Breast epithelium (tissue), 3 donors: ENCODE results near the gene SAT2.

Source experiments
- CTCF ChIP-seq, 3 donors: fragments of 450-650 bp; IDR thresholded peaks; one replicate each; pipeline ENCODE4 v1.5.1; 2016 to 2017; ENCODE audit warnings: antibody characterized with exemption in 3 of 3, mild to moderate bottlenecking in 3 of 3, moderate library complexity in 3 of 3
- POLR2AphosphoS5 ChIP-seq, 3 donors: sonication (generic); formaldehyde crosslinking; IDR thresholded peaks; one replicate each; pipeline ENCODE4 v1.6.1; 2017; ENCODE audit warnings: antibody characterized with exemption in 3 of 3

- TF ChIP-seq CTCF (IDR thresholded peaks at IDR 0.05) (no peak), POLR2AphosphoS5 (IDR thresholded peaks at IDR 0.05) (no peak)
These were observed 9.0 kb downstream of the SAT2 start for GRCh38 chr17:7618608-7619007.
